ENCODE results near the gene TBC1D24.

DNA sequence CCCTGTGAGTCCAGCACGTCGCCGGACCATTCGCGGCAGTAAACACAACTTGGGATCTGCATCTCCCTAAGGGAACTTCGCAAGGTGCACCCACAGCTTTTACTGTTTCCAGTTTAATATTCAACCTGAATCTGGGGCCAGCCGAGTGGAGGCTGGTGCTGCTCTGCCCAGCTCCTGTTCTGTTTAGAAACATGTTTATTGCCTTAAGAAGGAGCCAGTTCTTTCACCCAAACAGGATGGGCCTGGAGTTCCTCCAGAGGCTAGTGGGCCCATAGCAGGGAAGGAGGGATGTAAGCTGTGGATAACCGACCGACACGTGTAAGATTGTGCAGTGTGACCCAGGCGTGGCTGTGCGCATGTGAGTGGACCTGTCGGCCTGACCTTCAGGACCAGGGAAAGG is 17.4 kb downstream of the TBC1D24 start:
- TF ChIP-seq, protein P1, sequence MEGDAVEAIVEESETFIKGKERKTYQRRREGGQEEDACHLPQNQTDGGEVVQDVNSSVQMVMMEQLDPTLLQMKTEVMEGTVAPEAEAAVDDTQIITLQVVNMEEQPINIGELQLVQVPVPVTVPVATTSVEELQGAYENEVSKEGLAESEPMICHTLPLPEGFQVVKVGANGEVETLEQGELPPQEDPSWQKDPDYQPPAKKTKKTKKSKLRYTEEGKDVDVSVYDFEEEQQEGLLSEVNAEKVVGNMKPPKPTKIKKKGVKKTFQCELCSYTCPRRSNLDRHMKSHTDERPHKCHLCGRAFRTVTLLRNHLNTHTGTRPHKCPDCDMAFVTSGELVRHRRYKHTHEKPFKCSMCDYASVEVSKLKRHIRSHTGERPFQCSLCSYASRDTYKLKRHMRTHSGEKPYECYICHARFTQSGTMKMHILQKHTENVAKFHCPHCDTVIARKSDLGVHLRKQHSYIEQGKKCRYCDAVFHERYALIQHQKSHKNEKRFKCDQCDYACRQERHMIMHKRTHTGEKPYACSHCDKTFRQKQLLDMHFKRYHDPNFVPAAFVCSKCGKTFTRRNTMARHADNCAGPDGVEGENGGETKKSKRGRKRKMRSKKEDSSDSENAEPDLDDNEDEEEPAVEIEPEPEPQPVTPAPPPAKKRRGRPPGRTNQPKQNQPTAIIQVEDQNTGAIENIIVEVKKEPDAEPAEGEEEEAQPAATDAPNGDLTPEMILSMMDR (IDR thresholded peaks at IDR 0.05): no peak
- no peak for TF ChIP-seq EP300 (IDR thresholded peaks at IDR 0.05; ENCODE audit: low read depth)
